Stimulated activated CD8-positive, alpha-beta memory T cell treated with anti-CD3 and anti-CD28 coated beads, Interleukin-12 subunit alpha, Interleukin-12 subunit beta, amount 100 ng/mL, for 1 hour (primary cell): Measurements from ENCODE around the gene ANO2.

Experiments
- DNase-seq: peaks from one replicate; pipeline ENCODE4 v3.0.0-alpha.2; 2020; ENCODE audit warnings: low read depth

ANO2 gene

GRCh38 chr12:5514016-5514415 lies 431.0 kb downstream of the ANO2 start:
- no peak for DNase-seq

DNA sequence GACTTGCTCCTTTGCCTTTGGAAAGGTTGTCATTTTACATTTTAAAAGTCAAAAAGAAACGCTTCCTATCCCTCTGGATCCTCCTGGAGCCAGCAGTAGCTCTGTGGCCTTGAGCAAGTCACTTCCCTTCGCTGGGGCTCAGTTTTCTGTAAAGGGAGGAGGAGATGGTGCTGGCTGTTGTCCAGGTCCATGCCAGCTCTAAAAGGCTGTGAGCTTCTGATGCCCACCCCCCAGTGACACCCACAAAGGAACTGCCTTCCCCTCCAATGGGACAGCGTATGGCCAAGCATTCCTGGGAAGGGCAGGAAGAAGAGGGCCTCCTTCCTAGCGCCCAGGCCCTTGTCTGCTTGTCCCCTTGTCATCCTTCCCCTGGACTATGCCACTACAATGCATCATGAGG lies 431.7 kb downstream of the ANO2 start:
- DNase-seq, result no peak
